Spleen (tissue), 7 donors: Measurements from ENCODE around the gene EXT2.

Experiments used
- CTCF ChIP-seq, 11 experiments: fragments of 200-600 bp in 7 of 11; fragments of 450-650 bp in 4 of 11; sonication (generic) in 4 of 11; IDR thresholded peaks in 8 of 11; conservative IDR thresholded peaks in 3 of 11; 1 replicate in 7 of 11; 2 replicates in 4 of 11; pipeline versions ENCODE4 v1.4.0 to v1.8.0; 2016 to 2021; ENCODE audit warnings: antibody characterized with exemption in 11 of 11, inconsistent platforms in 4 of 11, mild to moderate bottlenecking in 1 of 11
- POLR2A ChIP-seq, 3 donors: fragments of 450-650 bp; IDR thresholded peaks; one replicate each; pipeline ENCODE4 v1.5.1; 2017; ENCODE audit warnings: antibody characterized with exemption in 3 of 3, mild to moderate bottlenecking in 1 of 3
- POLR2AphosphoS5 ChIP-seq, 3 donors: sonication (generic); formaldehyde crosslinking; IDR thresholded peaks; one replicate each; pipeline ENCODE4 v1.5.1; 2017; ENCODE audit warnings: antibody characterized with exemption in 3 of 3
- donor health status: DM: no; HTN: no; CAD: no; lungs with moderate emphysema.
- donor health status: DM: no; HTN: no; CAD: no.
- donor health status: DM: no; HTN: no; CAD: no.

GRCh38 chr11:44241851-44242250 lies 146.4 kb downstream of the EXT2 start:
- TF ChIP-seq POLR2A (IDR thresholded peaks at IDR 0.05), result no peak
- TF ChIP-seq CTCF (IDR thresholded peaks at IDR 0.05 in 8 of 11, conservative IDR thresholded peaks at IDR 0.05 in 3 of 11), result no peak
- TF ChIP-seq POLR2AphosphoS5 (IDR thresholded peaks at IDR 0.05), result no peak
